ENCODE data around the gene BTK. TPM values are rescaled to one million over a fixed set of nuclear protein-coding genes. Genes with fewer than 3 reads are reported as not detected.

BTK gene
- total and polyA plus RNA-seq, 9 of the 15 experiments (the other 6 are each of a cell fraction or from before 2014, with no cell fraction given), result 14.9 to 93.4 (median 65.2) TPM

DNA sequence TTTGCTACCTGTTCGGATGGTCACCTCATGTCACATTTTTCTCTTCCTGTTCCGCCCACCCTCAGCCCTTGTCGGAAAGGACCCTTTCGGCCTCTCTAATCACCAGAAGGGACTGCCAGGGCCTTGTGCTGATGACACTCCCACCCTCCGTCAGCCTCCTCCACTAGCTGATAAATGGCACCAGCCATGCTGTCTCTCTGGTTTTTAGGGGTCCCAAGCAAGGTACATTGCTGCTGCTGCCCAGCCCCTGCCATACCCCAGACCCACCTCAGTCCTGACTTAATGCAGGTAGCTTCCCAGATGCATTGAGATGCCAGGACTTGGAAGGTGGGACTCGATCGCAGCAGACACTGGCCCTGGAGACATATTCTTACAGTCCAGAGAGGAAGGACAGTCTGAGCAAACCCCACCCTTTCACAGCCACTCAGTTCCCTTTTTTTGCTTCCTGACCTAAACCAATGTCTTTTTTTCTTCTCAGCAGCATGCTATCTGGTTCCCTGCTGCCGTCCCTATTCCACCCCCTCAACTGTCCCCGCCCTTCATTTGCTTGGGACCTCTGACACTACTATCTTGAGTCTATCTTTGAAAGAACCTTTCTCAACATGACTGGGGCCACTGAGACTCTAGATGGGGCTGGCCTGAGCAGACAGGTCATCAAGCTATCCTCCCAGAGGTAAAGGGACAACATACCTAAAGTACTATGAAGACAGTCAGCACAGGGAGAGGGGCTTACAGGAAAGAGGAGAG, at the start of gene BTK (continued):
- TF ChIP-seq, protein P1, sequence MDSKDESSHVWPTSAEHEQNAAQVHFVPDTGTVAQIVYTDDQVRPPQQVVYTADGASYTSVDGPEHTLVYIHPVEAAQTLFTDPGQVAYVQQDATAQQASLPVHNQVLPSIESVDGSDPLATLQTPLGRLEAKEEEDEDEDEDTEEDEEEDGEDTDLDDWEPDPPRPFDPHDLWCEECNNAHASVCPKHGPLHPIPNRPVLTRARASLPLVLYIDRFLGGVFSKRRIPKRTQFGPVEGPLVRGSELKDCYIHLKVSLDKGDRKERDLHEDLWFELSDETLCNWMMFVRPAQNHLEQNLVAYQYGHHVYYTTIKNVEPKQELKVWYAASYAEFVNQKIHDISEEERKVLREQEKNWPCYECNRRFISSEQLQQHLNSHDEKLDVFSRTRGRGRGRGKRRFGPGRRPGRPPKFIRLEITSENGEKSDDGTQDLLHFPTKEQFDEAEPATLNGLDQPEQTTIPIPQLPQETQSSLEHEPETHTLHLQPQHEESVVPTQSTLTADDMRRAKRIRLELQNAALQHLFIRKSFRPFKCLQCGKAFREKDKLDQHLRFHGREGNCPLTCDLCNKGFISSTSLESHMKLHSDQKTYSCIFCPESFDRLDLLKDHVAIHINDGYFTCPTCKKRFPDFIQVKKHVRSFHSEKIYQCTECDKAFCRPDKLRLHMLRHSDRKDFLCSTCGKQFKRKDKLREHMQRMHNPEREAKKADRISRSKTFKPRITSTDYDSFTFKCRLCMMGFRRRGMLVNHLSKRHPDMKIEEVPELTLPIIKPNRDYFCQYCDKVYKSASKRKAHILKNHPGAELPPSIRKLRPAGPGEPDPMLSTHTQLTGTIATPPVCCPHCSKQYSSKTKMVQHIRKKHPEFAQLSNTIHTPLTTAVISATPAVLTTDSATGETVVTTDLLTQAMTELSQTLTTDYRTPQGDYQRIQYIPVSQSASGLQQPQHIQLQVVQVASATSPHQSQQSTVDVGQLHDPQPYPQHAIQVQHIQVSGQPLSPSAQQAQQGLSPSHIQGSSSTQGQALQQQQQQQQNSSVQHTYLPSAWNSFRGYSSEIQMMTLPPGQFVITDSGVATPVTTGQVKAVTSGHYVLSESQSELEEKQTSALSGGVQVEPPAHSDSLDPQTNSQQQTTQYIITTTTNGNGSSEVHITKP (IDR thresholded peaks at IDR 0.05; ENCODE audit: partially characterized antibody), result no peak
- TF ChIP-seq ZNF79 (CRISPR knock-in tag; IDR thresholded peaks at IDR 0.05; ENCODE audit: low read depth) (no peak), CREBBP (IDR thresholded peaks at IDR 0.05; ENCODE audit: low read depth, low read length) (no peak), SUPT5H (IDR thresholded peaks at IDR 0.05) (peak; percentile 75), FOSL1 (tag; conservative IDR thresholded peaks at IDR 0.05) (peak; percentile 26; the same call in 1 of the 2 replicates), SOX6 (IDR thresholded peaks at IDR 0.05) (0 out of 2 replicates have a peak, but pooled peaks have one; percentile 35), RCOR1 (IDR thresholded peaks at IDR 0.05; ENCODE audit: borderline replicate concordance in 1 of 2, low read depth in 2 of 2, low read length in 2 of 2) (peak in 1 of 2 experiments; percentile 32; a peak in 1 of 4 replicates), RBM34 (IDR thresholded peaks at IDR 0.05; ENCODE audit: borderline replicate concordance, insufficient read depth, low read length) (no peak), NFRKB (IDR thresholded peaks at IDR 0.05; ENCODE audit: low read depth) (peak; percentile 69; the same call in 1 of the 2 replicates), KDM5B (IDR thresholded peaks at IDR 0.05; ENCODE audit: insufficient replicate concordance, low read depth, low read length) (peak; percentile 67), FOXA3 (CRISPR knock-in tag; conservative IDR thresholded peaks at IDR 0.05 in 1 of 2, IDR thresholded peaks at IDR 0.05 in 1 of 2) (no peak), ZNF586 (CRISPR knock-in tag; conservative IDR thresholded peaks at IDR 0.05) (no peak), POLR3A (IDR thresholded peaks at IDR 0.05; ENCODE audit: borderline replicate concordance, extremely low read depth, insufficient read depth, insufficient read length) (no peak), NCOA6 (IDR thresholded peaks at IDR 0.05) (no peak), POLR2A (conservative IDR thresholded peaks at IDR 0.05) (peak; percentile 81), ZBTB8A (IDR thresholded peaks at IDR 0.05; ENCODE audit: partially characterized antibody) (no peak), NR2C1 (IDR thresholded peaks at IDR 0.05) (peak; percentile 76), NR2C1 (tag; IDR thresholded peaks at IDR 0.05) (peak; percentile 74), ZNF57 (CRISPR knock-in tag; IDR thresholded peaks at IDR 0.05) (no peak), MAFK (IDR thresholded peaks at IDR 0.05; ENCODE audit: low read length) (no peak), JUN (IDR thresholded peaks at IDR 0.05; ENCODE audit: borderline replicate concordance, low read depth, low read length) (no peak), JUN (CRISPR knock-in tag; IDR thresholded peaks at IDR 0.05; ENCODE audit: borderline replicate concordance) (no peak), SRSF1 (IDR thresholded peaks at IDR 0.05; ENCODE audit: low read depth, low read length) (no peak)
- TF ChIP-seq, protein P2, sequence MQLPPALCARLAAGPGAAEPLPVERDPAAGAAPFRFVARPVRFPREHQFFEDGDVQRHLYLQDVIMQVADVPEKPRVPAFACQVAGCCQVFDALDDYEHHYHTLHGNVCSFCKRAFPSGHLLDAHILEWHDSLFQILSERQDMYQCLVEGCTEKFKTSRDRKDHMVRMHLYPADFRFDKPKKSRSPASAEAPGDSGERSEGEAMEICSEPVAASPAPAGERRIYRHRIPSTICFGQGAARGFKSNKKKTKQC (CRISPR knock-in tag; IDR thresholded peaks at IDR 0.05), result no peak
- TF ChIP-seq, protein P3, sequence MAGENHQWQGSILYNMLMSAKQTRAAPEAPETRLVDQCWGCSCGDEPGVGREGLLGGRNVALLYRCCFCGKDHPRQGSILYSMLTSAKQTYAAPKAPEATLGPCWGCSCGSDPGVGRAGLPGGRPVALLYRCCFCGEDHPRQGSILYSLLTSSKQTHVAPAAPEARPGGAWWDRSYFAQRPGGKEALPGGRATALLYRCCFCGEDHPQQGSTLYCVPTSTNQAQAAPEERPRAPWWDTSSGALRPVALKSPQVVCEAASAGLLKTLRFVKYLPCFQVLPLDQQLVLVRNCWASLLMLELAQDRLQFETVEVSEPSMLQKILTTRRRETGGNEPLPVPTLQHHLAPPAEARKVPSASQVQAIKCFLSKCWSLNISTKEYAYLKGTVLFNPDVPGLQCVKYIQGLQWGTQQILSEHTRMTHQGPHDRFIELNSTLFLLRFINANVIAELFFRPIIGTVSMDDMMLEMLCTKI (IDR thresholded peaks at IDR 0.05; ENCODE audit: partially characterized antibody), result no peak
